ENCODE measurements around the gene PDE4B. TPM values are rescaled to one million over a fixed set of nuclear protein-coding genes. Genes with fewer than 3 reads are reported as not detected.

PDE4B gene
- total and polyA plus RNA-seq, 7 donors, result 4.1 to 191 (median 16.3) TPM

GRCh38 chr1:65995928-65996327 is 203.2 kb downstream of the PDE4B start:
- no peak overlapping the region for H3K4me3 ChIP-seq
- no peaks in the 10 kb centered on the region for H3K27me3 ChIP-seq (ENCODE audit: insufficient read depth in 3 of 3, low read length in 2 of 3)
- ATAC-seq (no peak), DNase-seq (no peak)
- no peak overlapping the region for H3K27ac ChIP-seq
- H3K9me3 ChIP-seq, result no peaks in the 10 kb centered on the region
- H3K36me3 ChIP-seq (ENCODE audit: insufficient read depth in 1 of 2, low read depth in 1 of 2), result no peaks in the 10 kb centered on the region
- intact Hi-C loops (cut with DNase I), result no loop called here
- TF ChIP-seq CTCF (IDR thresholded peaks at IDR 0.05), result no peak
- H3K4me1 ChIP-seq, result no peaks in the 10 kb centered on the region

GRCh38 chr1:65997693-65998092 is 205.0 kb downstream of the PDE4B start:
- intact Hi-C loops (cut with DNase I), result no loop called here
- WGBS, 3 donors, result 92 to 93% (median 93%) methylated on average over 1 of the region's 1 CpG

DNA sequence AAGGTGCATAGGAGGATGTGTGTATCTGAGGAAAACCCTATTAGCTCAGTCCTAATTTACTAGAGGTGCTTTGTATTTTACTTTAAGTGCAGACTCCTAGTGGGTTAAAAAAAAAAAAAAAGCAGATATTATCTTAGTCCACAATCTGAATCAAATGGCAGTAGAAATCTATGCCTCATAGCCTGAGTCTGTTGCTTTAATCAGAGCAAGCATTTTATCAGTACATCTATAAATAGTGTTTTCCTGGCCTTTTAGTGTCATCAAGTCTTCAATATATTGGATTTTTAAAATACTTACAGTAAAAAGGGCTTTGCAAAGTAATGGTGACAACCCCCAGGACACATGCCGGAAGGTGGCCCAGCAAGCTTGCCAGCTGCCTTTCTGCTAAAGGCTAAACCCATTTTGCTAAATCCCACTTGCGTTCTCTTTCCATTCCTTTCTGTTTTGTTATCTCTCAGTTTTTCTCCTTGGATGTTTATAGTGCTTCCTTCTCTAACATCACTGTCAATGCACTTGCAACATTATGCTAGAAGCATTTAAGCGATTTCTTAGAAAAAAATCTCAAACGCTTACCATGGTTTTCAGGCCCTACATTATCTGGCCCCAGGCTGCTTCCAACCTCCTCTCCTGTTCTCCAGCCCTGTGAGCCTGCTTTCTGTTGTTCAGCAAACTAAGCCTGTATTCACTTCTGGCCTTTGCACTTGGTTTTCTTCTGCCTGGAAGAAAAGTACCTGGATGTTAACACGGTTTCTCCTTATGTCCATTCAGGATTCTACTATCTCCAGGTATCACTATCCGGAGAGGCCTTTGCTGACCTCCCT is 206.3 kb downstream of the PDE4B start:
- H3K27me3 ChIP-seq (ENCODE audit: insufficient read depth in 3 of 3, low read length in 2 of 3), result no peaks in the 10 kb centered on the region
- DNase-seq, result no peak
- no peaks in the 10 kb centered on the region for H3K4me1 ChIP-seq
- no peaks in the 10 kb centered on the region for H3K9me3 ChIP-seq
- no peak overlapping the region for H3K27ac ChIP-seq
- 91 to 96% (median 93%) methylated on average over 6 of the region's 6 CpGs for WGBS, 3 donors
- no peak for ATAC-seq
- no peaks in the 10 kb centered on the region for H3K36me3 ChIP-seq (ENCODE audit: insufficient read depth in 1 of 2, low read depth in 1 of 2)
- no peak overlapping the region for H3K4me3 ChIP-seq
- intact Hi-C loops (cut with DNase I), result no loop called here
- TF ChIP-seq CTCF (IDR thresholded peaks at IDR 0.05), result no peak

More at GRCh38 chr1:65997693-65998092, 205.0 kb downstream of the PDE4B start:
- Histone ChIP-seq H3K27ac (no peak overlapping the region), H3K36me3 (ENCODE audit: insufficient read depth in 1 of 2, low read depth in 1 of 2) (no peaks in the 10 kb centered on the region), H3K27me3 (ENCODE audit: insufficient read depth in 3 of 3, low read length in 2 of 3) (no peaks in the 10 kb centered on the region), H3K9me3 (no peaks in the 10 kb centered on the region), H3K4me3 (no peak overlapping the region), H3K4me1 (no peaks in the 10 kb centered on the region)
- no peak for DNase-seq
- no peak for TF ChIP-seq CTCF (IDR thresholded peaks at IDR 0.05)
- no peak for ATAC-seq

DNA sequence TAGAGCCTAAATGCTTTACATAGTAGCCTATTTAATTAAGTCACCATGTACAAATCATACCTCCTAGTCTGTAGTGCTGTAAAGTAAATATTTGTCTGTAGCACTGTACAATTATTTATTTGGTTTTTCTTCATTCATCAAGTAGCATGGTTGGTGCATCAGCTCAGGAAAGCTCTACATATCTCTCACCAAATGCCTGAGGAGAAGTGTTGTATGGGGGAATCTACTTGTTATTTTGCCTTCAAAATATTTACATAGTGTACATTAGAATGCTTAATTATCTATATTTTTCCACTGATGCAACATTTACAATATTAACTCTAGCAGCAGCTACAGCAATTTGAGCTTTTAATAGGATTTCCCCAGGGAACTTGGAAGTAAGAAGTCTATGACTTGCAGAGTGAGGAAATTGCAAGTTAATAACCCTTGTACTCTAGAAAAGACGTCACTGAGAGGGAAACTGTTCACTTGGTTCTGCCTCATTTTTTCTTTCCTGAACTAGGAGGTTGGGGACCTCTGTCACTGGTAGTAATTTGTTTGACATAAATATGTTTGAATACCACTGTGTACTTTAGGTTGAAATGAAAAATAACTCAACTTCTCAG is 207.4 kb downstream of the PDE4B start:
- no peaks in the 10 kb centered on the region for H3K36me3 ChIP-seq (ENCODE audit: insufficient read depth in 1 of 2, low read depth in 1 of 2)
- H3K9me3 ChIP-seq, result no peaks in the 10 kb centered on the region
- no peak overlapping the region for H3K27ac ChIP-seq
- intact Hi-C loops (cut with DNase I), result no loop called here
- ATAC-seq (no peak), DNase-seq (no peak)
- H3K4me3 ChIP-seq, result no peak overlapping the region
- 9 to 20% (median 19%) methylated on average over 1 of the region's 1 CpG for WGBS, 3 donors
- no peak for TF ChIP-seq CTCF (IDR thresholded peaks at IDR 0.05)
- no peaks in the 10 kb centered on the region for H3K27me3 ChIP-seq (ENCODE audit: insufficient read depth in 3 of 3, low read length in 2 of 3)
- H3K4me1 ChIP-seq, result no peaks in the 10 kb centered on the region

Data from psoas muscle (tissue), 8 donors.